NCI-H2171 (cell line): ENCODE measurements around the gene MIPOL1.
"Not testable (repeated sequence)": the region's sequence is repeated elsewhere in the genome, so short reads cannot be mapped to it uniquely, and the experiment has no call there.

Experiments
- DNase-seq: peaks from one replicate; lab custom pipeline; 2025; lab: John Stamatoyannopoulos, UW

Gene MIPOL1

DNA sequence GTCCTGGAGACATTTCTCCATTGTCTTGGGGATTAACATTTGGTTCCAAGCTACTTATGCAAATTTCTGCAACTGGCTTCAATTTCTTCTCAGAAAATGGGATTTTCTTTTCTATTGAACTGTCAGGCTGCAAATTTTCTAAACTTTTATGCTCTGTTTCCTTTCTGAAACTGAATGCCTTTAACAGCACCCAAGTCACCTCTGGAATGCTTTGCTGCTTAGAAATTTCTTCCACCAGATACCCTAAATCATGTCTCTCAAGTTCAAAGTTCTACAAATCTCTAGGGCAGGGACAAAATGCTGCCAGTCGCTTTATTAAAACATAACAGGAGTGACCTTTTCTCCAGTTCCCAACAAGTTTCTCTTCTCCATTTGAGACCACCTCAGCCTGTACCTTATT, 264.7 kb downstream of the MIPOL1 start:
- DNase-seq: not testable (repeated sequence)

DNA sequence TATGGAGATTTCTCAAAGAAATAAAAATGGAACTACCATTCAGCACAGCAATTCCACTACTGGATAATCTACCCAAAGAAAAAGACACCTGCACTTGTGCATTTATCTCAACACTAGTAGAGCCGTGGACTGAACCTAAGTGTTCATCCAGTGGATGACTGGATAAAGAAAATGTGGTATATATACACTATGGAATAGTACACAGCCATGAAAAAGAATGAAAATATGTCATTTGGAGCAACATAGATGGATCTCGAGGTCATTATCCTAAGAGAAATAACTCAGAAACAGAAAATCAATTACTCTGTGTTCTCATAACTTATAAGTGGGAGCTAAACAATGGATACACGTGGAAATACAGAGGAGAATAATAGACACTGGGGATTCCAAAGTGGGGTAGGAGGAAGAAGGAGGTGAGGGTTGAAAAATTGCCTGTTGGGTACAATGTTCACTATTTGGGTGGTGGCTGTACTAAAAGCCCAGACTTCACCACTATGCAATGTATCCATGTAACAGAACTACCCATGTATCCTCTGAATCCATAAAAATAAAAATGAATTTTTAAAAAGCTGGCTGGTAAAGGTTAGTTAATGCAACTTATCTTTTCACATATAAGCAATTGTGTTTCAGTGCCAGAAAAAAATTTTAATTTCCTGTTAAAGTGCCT, 266.6 kb downstream of the MIPOL1 start:
- DNase-seq: no peak

DNA sequence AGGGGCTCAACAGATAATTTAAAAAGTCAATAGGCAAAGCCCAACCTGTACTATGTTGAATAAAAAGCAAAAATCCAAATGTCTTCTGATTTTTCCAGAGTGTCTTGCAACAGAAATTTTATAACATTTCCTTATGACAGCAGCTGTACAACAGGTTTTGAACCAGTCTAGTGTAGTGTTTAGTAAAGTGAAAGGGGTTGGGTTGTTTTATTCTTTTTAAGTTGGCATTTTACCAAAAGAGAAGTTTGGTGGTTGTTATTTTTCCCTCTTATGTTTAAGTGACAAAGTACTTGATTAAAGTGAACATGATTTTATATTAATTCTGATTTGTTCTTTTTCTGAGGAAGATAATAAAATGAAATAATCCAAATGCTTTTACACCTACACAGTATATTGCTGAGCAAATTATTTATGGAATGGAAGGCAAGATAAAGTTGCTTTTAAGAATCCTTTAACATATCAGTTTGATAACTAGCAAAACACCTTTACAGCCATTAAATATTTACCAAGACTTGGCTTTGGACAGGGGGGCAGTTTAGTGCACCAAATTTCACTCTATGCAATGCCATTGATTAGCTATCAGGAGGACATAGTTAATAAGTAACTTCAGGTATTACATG, 268.4 kb downstream of the MIPOL1 start:
- DNase-seq: no peak

DNA sequence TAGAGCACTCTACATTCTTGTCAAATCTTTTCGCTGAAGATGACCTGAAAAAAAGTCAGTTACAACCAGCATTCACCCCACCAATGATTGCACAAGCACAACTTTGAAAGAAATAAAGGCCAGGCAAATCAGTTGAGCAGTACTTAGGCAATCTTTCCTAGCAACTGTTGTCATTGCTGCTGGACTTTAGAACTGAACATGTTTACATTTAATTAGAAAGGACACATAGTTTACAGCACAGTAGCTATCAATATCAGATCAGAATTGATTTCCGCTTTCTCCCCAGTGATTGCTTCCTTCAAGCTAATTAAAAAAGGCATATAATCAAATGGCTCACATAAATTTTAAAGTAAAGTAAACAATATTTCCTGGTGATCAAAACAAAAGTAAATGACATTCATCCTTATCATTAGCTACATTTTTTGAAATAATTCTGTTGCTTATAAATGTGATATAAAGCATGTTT, 268.9 kb downstream of the MIPOL1 start:
- no peak for DNase-seq

DNA sequence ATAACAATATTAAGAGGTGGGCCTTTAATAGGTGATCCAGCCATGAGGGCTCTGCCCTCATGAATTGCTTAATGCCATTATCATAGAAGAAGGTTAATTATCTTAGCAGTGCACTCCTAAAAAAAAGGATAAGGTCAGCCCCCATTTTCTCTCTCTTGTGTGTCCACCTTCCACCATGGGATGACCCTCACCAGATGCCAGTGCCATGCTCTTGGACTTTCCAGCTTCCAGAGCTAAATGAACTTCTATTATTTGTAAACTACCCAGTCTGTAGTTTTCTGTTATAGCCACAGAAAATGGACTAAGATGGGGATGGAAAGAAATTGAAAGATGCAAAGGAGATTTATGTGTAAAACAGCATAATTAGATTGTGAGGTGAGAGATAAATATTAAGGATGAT, 271.9 kb downstream of the MIPOL1 start:
- DNase-seq: no peak

DNA sequence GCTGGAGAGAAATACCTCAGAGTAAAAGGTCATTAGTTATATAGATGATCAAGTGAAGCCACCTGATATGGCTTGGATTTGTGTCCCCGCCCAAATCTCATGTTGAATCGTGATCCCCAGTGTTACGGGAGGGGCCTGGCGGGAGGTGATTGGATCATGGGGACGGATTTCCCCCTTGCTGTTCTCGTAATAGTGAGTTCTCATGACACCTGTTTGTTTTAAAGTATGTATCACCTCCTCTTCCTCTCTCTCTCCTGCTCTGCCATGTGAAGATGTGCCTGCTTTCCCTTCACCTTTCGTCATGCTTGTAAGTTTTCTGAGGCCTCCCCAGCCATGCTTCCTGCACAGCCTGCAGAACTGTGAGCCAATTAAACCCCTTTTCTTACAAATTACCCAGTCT, 272.5 kb downstream of the MIPOL1 start:
- no peak for DNase-seq

DNA sequence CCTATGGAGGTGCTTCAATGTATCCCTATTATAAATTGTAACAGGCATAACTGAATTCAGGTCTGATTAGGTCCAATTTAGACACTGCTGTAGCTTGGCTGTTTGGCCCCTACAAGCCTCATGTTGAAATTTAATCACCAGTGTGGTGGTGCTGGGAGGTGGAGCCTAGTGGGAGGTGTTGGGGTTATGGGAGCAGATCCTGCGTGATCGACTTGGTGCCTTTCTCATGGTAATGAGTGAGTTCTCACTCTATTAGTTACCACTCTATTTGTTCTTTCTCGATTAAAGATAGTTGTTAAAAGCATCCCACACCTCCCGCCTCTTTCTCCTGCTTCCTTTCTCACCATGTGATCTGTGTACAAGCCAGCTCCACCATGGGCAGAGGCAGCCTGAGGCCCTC, 275.2 kb downstream of the MIPOL1 start:
- DNase-seq: no peak

DNA sequence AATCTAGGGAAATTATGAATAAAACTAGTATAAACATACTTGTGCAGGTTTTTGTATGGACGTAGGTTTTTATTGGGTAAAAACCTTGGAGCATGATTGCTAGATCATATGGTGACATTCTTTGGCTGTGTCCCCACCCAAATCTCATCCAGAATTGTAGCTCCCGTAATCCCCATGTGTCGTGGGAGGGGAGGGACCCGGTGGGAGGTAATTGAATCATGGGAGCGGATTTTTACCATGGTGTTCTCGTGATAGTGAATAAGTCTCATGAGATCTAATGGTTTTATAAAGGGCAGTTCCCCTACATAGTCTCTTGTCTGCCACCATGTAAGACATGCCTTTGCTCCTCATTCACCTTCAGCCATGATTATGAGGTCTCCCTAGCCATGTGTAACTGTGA, 276.5 kb downstream of the MIPOL1 start:
- DNase-seq: no peak

DNA sequence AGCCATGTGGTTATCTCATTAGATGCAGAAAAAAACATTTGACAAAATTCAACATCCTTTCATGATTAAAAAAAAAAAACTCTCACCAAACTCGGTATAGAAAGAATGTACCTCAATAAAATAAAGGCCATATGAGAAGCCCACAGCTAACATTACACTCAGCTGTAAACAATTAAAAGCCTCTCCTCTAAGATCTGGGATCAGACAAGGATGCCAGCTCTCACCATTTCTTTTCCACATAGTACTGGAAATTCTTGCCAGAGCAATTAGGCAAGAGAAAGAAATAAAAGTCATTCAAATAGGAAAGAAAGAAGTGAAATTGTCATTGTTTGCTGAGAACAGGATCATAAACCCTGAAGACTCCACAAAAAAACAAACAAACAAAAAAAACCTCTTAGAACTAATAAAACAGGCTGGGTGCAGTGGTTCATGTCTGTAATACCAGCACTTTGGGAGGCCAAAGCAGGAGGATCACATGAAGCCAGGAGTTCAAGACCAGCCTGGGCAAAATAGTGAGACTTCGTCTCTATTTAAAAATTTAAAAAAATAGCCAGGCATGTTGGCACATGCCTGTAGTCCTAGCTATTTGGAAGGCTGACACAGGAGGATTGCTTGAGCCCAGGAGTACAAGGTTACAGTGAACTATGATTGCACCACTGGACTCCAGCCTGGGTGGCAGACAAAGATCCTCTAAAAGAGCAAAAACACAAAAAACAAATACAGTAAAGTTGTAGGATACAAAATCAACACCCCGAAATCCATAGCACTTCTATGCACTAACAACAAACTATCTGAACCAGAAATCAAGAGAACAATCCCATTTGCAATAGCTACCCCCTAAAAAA, 282.9 kb downstream of the MIPOL1 start:
- DNase-seq: no peak

DNA sequence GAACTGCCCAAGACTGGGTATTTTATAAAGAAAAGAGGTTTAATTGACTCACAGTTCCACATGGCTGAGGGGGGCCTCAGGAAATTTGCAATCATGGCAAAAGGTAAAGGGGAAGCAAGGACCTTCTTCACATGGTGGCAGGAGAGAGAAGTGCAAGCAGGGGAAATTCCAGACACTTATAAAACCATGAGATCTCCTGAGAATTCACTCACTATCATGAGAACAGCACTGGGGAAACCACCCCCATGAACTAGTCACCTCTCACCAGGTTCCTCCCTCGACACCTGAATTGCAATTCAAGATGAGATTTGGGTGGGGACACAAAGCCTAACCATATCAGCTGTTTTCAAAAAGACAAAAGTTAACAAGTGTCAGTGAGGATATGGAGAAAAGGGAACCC, 284.7 kb downstream of the MIPOL1 start:
- no peak for DNase-seq

DNA sequence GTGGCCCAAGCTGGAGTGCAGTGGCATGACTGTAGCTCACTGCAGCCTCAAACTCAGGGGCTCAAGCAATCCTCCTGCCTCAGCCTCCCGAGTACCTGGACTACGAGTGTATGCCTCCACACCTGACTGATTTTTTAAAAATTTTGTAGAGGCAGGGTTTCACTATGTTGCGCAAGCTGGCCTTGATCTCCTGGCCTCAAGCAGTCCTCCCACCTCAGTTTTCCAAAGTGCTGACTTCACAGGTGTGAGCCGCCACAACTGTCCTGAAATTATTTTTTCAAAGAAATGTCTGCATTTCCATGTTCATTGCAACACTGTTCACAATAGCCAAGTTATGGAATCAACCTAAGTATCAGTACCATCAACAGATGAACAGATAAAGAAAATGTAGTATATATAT, 285.9 kb downstream of the MIPOL1 start:
- no peak for DNase-seq

DNA sequence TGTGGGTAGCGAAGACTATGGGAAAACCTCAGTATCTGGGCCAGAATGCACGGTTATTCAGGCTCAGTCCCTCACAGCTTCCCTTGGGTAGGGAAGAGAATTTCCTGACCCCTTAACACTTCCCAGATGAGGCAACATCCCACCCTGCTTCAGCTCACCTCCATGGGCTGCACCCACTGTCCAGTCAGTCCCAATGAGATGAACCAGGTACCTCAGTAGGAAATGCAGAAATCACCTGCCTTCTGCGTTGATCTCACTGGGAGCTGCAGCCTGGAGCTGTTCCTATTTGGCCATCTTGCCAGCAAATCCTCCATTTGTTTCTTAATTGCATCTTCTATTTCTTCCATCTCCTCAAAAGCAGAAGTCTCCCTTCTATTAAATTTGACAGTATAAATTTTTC, 292.9 kb downstream of the MIPOL1 start:
- DNase-seq: no peak

DNA sequence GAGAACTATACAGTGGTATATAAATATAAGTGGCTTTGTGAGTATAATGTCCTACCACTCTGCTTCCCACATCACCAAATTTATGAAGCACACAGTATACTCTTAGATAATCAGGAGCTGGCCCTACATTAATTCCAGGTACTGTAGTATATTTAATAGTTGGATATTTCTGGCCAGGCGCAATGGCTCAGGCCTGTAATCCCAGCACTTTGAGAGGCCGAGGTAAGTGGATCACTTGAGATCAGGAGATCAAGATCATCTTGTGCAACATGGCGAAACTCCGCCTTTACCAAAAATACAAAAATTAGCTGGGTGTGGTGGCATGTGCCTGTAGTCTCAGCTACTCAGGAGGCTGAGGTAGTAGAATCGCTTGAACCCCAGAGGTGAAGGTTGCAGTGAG, 293.3 kb downstream of the MIPOL1 start:
- no peak for DNase-seq

DNA sequence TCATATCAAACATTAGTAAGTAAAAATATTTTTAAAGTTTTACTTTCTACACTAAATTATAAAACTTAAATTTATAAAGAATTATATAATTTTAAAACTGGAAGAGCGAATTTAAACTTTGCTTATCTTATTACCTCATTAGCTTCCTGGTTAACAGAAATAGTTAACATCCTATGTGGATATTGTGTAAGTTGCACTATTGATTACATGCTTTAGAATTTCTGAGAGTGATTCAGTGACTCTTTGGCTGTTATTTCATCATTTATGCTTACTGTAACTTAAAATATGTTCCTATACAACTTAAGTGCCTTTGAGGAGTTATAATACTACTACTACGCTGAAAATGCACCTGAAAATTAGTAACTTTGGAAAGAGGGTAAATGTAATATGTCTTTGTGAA, 295.9 kb downstream of the MIPOL1 start:
- no peak for DNase-seq

DNA sequence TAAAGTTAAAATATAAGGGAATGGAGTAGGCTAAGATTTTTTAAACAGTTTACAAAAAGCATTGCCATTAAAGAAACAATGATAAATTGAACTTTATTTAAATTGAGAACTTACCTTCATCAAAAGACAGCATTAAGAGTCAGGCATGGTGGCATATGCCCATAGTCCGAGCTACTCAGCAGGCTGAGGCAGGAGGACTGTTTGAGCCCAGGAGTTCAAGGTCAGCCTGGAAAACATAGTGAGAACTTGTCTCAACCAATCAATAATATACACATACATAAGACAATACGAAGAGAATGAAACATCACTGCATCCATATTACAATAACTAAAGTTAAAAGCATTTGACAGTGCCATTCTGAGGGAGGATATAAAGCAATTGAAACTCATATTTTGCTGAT, 299.7 kb downstream of the MIPOL1 start:
- no peak for DNase-seq

DNA sequence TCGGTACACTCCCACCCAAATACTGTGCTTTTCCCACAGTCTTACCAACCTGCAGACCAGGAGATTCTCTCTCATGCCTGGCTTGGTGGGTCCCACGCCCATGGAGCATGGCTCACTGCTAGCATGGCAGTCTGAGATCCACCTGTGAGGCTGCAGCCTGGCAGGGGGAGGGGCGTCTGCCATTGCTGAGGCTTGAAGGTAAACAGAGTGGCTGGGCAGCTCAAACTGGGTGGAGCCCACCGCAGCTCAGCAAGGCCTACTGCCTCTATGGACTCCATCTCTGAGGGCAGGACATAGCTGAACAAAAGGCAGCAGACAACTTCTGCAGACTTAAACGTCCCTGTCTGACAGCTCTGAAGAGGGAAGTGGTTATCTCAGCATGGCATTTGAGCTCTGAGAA, 304.1 kb downstream of the MIPOL1 start:
- DNase-seq: no peak

DNA sequence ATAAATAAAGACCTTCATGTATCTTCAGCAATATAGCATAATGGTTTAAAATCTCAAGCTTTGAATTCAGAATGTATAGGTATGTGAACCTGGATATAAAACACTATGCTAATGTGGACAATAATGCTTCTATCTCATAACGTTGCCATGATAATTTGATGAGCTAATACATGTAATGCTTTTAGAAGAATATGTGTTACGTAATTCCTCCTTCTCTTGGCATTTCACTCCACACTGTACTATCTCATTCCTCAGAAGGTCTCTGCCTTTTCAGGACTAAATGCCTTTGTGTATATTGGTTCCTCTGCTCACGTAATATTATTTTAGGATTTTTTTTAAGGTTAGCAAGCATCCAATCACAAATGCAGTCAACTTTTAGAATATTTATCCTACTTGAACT, 310.8 kb downstream of the MIPOL1 start:
- DNase-seq: no peak

DNA sequence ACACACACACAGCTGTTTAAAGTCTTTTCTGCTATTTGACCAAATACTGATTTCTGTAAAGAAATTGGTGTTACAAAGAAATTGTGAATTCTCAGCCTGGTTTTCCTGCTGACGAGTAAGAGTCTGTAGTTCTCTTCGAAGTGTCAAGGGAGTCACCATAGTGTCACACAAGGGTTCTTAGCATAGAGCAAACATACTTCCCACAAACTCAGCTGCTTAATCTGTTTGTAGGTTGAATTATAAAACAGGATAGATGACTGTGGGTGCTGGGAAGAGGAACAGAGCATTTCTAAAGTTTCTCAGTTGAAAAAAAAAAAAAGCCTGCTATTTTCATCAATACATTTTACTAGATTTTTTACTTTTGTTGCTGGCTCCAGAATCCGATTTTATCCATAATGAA, 314.4 kb downstream of the MIPOL1 start:
- DNase-seq: no peak

DNA sequence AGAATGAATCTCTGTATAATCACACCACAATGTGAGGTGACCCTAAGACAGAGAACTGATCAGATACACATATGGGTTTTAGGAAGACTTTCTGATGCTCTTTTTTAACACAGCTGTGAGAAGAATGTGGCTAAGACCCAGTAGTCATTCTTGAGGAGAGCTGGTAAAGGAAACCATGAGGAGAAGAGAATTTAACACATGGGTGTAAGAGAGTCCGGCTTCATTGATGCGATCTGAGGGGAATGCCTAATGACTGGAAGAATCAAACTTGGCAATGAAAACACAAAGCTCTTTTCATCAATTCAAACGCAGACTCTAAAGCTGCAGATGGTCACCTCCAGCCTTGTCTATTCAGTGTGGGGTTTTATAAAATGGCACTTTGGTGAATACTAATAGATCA, 318.0 kb downstream of the MIPOL1 start:
- DNase-seq: no peak

DNA sequence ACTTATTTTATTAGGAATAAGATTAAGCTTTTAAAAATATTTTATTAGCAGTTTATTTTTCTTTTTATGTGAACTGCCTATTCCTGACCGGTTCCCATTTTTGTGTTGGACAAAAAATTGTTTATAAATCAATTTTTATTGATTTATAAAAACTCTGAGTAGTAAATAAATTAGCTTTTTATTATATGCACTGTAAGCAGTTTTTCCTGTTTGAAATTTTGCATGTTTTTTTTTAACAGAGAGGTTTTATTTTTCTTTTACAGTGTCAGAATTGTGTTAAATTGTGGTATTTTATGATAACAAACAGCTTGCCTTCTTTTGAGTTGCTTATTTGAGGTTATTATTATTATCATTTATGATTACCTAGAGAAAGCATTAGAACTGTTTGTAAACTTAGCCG, 329.3 kb downstream of the MIPOL1 start:
- DNase-seq: no peak

DNA sequence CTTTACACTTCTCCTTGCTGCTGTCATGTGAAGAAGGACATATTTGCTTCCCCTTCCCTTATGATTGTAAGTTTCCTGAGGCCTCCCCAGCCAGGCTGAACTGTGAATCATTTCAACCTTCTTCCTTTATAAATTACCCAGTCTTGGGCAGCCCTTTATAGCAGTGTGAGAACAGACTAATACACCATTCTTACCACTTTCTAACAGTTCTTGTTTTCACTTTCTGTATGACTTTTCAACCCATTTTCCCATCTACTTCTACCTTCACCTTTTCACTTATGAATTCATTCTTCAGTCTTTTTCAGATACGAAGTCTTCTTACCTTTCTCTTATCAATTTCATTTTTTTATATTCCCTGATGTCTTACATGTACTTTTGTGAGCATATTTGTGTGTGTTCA, 342.3 kb downstream of the MIPOL1 start:
- no peak for DNase-seq

DNA sequence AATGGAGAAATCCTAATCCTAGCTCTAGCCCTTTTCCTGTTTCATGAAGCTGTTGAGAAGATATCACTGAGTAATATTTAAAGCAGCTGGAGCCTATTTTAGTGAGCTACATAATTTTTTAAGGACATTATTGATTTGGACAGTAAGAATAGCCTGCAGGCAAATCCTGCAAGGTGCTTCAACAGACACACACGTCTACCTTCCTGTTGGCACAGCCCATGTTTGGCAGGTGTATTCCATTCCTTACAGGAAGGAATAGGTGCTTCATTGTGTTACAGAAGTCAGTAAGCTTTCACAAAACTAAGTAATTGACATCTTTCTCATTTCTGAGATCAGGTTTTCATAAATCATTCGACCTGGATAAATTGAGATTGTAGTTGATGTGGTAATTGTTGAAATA, 346.7 kb downstream of the MIPOL1 start:
- DNase-seq: no peak

DNA sequence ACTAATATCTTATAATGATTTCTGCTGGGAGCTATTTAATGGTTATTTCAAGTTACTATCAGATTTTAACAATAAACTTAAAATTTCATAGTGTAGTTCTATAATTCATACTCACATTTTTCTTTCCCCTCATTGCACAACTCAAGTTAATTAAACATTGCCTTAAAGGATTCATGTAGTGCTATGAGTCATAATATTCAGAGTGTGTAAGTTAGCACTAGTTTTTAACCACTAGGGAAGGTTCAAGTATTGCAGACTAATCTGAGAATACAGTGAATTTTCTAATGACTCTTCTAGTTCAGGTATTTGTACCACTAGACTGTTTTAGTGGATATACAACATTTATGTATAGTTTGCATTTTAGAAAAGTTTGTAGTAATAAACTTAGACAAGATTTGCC, 347.4 kb downstream of the MIPOL1 start:
- no peak for DNase-seq
